HUDEP-2 (cell line): ENCODE measurements around the gene IL22RA1.

ENCODE experiments used
- DNase-seq, 76 experiments: peaks; one replicate each; lab custom pipeline; 2025; ENCODE audit not compliant: unreplicated experiment in 76 of 76; lab: John Stamatoyannopoulos, UW

IL22RA1 gene

DNA sequence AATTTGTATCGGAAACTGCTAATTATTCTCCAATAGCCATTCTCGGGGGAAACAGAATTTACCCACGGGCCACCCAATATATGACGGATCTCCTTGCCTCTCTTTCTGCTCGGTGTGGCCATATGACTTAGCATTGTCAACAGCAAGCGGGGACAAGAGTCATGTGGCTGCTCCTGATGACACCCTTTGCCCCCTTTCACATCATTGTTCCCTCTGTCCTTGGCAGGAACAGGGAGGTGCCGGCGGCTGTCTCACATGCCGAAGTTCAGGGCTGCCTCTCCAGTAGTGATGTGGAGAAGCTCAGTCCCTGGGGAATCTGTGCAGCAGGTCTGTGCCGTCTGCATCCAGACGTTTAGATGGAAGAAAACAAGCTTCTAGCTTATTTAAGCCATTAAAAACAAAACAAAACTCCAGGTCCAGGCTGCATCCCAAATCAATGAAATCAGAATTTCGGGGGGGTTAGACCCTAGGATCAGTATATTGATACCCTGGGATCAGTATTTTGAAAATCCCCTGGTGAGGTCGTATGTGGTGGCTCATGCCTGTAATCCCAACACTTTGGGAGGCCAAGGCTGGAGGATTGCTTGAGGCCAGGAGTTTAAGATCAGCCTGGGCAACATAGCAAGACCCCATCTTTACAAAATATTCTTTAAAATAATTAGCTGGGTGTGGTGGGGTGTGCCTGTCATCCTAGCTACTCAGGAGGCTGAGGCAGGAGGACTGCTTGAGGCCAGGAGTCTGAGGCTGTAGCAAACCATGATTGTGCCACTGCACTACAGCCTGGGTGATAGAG, 41.8 kb downstream of the IL22RA1 start:
- no peak for DNase-seq

DNA sequence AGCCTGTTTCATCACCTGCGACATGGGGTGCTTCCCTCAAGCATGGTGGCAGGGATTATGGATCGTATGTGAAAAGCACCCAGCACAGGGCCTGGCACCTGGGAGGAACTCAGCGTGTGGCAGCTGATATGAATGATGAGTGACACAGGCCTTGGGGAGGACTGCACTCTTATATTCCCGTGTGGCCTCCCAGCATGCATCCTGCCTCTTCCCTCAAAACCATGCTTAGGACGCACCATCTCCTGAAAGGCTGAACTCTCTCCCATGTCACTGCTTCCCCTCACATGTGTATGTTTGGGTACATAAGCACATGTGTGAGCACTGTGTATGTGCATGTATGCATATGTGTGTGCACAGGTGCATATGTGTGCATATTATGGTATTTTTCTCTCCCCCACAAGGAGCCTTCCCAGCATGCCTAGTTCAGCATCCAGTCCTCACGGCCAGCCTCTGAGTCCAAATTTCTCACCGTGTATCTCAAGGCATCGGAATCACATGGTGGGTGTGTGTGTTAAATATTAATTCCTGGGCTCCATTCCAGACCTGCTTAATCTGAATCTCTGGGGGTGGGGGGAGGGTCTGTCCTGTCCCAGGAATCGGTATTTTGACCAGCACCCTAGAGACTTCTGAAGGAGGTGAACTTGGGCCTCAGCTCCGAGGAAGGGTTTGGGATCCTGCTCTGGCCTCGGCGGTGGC, 43.8 kb downstream of the IL22RA1 start:
- DNase-seq = no peak

DNA sequence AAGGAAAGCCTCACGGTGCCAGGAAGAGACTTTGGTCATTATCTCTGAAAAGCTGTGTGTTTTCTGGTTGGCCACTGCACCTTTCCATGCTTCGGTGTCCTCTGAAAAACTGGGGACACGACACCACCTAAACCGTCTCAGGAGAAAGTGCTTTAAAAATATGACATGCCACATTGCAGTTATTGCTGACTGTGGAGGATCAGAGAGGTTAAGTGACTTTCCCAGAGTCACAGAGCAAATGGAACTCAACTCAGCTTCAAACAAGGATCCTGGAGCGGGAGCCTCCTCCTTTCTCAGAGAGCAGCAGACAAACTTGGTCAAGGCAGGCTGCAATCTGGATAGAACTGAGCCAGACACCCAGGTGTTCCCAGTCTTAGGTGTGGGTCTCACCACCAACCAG, 44.8 kb downstream of the IL22RA1 start:
- no peak for DNase-seq

DNA sequence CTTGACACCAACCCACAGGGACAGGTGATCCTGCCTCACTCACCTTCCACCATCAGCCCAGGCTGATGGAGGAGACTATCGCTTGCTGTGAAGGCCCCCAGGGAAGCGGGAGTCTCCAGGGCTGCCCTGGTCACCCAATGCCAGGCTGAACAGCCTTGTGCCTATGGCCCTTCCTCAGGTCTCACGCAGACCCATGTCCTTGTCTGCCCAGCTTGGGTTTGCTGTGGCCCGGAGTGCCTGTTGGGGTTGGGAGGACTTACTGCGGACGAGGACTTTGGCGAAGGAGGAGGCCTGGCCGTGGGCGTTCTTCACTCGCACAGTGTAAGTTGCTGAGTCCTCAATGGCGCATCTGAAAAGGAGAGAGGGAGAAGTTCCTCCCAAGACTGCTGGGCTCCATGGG, 45.3 kb downstream of the IL22RA1 start:
- no peak for DNase-seq

DNA sequence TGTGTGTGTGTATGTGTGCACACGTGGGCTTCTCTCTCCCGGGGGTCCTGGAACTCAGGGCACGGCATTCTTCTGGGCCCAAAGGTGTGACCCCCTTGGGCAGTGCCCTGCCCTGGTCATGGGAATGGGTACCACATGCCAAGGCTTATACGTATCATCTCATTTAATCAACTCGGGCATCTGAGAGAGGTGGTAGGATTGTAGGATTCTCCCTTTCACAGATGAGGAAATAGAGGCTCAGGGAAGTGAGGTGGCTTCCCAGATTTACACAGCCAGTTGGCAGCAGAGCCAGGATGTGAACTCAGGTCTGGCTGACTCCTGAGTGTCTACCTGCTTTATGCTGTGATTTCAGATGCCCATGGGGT, 46.2 kb downstream of the IL22RA1 start:
- no peak for DNase-seq

DNA sequence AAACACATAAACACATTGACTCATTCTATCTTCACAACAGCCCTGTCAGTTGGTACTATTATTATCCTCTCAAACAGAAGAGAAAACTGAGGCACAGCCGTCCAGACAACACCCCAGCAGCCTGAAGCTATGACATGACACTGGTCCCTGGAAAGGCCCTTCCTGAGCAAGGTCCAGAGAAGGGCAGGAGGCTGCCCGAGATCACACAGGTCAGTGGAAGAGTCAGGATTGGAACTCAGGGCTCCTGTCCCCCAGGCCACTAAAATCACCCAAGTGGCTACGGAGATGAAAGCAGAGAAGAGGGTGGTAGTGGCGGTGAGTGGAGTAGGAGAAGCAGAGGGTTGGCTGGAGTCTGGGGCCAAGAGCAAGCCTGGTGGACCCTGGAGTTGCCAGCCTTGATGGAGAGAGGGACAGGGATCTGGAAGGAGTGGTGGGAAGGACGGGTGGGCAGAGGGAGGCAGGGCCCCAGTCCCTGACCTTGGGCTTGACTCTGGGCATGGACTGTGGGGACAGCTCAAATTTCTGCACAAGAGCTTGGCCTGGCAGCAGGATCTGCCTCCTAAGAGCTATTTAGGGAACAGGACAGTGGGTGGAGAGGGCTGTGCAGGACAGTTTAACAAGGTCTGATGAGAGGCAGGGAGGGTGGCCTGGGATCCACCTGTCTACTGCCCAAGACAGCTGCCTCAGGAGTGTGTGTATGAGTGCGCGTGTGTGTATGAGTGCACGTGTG, 46.8 kb downstream of the IL22RA1 start:
- no peak for DNase-seq

DNA sequence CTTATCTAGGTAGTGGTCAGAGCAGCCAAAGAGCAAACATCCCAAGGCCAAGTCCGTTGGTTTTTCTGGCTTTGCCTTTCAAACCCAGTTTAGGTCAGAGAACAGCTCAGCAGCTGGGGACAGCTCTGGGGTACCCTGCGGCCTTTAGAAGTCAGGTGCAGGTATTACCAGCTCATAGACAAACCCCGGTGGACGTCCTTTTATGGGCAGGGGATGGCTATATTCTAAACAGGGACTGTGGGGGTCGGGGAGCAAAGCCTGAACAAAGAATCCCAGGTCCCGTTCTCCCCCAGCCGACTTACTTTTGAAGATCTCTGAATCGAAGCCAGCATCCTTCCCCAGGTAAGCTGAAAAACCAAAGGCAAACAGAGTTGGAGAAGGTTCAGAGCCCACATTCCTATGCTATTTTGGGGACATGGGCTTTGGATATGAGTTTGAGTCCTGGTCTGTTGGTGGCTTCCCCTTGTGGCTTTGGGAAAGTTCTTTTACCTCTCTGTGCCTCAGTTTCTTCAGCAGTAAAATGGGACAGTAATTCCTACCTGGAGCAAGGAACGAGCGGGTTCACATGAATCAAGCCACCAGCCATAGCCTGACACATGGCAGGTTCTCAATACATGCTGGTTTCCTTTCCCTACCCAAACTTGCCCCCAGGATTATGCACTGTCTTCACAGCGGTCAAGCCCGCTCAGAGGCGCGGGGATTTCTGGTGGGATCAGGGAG, 47.6 kb downstream of the IL22RA1 start:
- no peak for DNase-seq

DNA sequence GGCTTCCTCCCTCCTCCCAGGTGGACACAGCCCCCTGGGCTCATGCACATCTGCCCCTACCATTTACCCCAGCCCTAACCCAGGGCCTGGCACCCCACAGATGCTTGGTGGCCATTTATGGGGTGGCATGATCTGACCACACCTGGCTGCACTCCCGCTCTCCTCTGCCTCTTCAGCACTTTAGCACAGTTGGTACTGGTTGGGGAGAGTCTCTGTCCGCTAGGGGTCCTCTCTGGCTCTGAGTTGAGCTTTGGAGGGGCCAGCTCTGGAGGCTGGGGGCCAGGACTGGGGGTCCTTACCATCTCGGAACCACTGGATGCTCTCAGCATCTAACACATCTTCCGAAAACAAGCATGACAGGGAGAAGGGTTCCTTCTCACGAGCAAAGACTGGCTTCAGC, 48.4 kb downstream of the IL22RA1 start:
- no peak for DNase-seq

DNA sequence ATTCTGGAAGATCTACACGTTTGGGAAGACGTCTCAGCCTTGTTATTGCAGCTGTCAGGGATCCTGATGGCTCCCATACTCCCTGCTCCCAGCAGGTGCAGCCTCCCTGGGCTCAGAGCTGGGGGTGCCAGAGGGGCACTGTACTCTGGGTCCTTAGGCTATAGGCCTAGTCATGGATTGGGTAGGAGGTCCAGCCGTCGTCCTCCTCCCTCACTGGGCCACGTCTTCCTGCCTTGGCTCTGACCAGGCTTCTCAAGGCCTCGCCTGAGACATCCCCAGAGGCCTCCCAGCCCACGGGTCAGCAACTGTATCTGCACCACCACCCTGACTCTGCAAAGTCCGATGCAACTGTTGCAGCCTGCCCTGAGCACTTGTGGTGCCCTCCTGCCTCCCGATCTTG, 49.2 kb downstream of the IL22RA1 start:
- no peak for DNase-seq

DNA sequence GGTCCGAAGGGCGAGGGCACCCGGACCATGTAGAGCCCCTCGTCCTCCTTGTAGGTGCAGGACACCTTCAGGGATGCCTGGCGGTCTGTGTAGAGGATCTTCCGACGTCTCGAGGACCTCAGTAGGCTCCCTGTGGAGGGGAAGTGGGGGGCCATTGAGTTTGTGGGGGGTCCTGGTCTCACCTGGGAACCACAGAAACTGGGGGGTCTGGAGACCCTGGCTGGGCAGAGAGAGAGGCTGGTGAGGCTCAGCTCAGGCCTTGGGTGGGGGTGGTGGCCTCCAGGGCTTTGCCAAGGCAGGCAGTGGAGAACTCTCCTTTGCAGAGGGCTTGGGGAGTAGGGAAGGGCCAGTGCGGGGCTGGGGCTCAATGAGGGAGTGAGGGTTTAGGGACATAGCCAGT, 50.0 kb downstream of the IL22RA1 start:
- no peak for DNase-seq

DNA sequence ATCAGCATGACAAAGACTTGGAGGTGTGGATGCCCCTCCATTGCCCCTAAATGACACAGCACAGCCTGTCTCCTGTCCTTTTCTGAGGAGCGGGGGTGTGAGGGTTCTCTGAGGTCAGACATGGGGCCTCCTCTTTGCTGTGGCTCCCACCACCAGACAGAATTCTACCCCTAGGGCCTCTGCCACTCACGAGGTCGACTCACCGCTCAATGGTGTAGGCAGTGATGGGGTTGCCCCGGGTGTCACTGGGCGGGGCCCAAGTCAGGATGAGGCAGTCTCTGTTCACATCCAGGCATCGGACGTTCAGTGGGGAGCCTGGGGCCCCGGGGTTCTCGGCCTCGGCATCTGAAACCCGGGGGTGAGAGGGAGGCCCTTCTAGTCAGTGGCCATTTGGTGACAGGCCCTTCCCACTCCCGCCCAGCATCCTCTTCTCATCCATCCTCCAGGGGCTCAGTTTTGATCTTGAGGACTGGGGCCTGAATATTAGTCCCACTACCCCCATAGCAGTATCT, 50.9 kb downstream of the IL22RA1 start:
- no peak for DNase-seq

DNA sequence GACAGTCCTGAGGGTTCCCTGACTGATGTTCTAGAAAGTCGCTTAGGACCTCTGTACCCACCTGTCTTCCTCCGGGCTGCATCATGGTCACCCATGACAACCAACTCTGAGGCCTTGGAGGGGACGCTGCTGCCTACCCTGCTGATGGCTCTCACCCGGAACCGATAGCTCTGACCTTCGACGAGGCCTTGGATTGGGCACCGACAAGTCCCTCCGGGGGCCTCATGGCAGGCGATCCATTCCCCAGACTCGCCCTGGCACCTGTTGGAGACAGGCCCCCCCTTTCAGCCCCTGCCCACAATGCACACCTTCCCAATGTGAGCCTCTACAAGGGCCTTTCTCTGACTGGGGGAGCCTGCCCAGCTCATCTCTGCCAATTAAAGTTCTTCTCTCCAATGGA, 52.2 kb downstream of the IL22RA1 start:
- no peak for DNase-seq

DNA sequence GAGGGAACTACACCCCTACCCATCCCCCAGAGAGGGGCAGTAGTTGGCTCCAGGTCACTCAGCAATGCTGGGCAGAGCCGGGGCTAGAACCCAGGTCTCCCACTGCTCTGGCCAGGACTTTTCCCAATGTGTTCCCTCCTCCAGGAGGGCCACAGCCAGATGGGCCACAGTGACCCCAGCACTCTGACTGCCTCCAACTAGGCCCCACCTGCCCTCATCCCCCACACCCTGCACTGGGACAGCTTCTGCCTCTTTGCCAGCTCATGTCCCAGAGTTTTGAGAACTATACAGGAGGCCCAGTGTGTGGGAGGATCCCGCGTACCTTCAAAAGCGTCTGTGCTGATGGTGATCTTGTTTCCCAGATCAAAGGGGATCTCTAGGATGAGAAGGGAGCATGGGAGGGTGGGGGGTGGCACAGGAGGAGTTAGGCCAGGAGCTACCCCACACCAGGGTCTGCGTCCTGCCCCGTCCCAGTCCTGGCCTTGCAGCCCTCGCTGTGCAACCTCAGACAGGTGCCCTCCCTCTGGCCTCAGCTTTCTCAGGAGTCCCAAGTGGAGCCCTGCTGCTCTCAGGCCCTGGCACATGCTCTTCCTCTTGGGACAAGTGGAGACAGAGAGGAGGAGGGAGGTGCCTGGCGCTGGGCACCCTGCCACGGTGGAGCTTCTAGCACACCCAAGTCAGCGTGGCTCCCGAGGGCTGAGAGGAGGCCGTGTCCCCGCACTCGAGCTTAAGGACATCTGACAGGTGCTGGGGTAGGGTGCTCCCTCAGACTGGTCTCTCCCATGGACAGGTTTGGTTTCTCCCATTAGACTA, 53.0 kb downstream of the IL22RA1 start:
- no peak for DNase-seq

DNA sequence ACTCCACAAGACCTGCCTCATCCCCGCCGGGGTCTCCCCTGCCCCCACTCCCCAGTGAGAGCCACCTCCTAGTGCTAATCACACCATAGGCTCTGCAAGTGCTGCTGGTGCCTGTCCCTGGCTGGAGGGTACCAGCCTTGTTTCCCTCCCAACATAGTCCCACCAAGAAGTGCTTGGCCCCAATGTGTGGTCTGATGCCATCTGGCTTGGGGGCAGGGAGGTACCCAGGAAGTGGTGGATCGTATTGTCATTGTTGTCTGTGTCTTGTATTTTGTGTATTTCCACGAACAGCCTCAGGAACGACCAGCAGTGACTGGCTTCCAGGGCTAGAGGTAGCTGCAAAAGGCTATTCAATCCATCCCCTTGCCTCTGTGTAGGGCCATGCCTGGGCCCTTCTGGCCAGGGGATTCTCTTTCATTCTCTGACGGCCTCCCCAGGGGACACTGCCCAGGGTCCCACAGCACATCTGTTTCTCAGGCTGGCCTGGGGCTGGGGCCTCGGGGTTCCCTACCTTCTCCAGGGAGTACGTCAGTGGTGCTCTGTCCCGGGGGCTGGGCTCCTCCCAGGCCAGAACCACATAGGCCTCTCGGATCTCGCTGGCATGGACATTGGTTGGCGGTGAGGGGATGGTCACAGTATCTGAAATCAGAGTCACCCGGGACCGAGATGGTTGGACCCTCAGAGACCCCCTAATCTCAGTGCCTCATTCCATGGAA, 53.8 kb downstream of the IL22RA1 start:
- DNase-seq = no peak

DNA sequence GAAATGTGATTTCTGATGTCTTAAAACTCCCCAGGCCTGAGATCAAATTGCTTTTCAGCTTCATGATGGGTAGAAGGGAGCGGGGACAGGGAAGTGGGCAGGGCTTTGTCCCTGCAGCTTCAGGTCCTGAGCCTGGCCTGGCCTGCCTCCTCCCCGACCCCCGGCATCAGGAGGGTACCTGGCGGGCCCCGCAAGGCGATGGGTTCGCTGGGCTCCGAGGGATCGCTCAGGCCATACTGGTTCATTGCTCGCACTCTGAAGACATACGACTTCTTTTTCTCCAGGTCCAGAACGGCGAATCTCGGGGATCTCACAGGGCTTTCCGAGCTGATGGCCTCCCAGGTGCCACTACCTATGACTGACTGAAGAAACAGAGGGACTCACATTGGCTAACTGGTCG, 56.5 kb downstream of the IL22RA1 start:
- DNase-seq = no peak

DNA sequence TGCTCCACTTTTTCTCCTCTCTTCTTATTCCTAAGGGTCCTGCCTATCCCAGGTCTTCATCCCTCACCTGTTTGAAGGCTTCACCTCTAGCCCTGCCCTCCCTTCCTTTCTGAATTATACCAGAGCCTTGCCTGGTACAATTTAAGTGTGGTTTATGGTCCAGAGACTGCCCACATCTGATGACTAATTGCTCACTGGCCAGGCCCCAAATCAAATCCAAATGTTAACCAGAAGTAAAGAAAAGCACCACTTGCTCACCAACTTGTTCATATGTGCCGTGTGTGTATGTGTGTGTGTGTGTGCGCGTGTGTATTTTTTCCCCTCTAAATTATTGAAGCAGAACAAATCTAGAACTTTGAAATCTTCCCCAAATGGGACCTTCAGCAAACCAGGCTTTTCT, 57.4 kb downstream of the IL22RA1 start:
- no peak for DNase-seq

DNA sequence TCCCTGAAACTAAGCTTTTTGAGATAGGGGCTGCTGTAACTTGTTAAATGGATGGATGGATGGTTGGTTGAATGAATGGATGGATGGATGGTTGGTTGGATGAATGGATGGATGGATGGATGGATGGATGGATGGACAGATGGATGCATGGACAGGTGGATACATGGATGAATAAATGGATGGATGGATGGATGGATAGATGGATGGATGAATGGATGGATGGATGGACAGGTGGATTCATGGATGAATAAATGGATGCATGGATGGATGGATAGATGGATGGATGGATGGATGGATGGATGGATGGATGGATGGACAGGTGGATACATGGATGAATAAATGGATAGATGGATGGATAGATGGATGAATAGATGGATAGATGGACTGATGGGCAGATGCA, 57.9 kb downstream of the IL22RA1 start:
- DNase-seq = no peak

DNA sequence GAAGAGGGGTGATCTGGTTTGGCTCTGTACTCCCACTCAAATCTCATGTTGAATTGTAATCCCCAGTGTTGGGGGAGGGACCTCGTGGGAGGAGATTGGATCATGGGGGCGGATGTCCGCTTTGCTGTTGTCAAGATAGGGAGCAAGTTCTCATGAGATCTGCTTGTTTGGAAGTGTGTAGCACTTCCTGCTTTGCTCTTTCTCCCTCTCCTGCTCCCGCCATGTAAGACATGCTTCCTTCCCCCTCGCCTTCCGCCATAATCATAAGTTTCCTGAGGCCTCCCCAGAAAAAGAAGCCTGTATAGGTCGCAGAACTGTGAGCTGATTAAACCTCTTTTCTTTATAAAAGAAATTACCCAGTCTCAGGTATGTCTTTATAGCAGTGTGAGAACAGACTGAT, 58.9 kb downstream of the IL22RA1 start:
- DNase-seq = no peak

DNA sequence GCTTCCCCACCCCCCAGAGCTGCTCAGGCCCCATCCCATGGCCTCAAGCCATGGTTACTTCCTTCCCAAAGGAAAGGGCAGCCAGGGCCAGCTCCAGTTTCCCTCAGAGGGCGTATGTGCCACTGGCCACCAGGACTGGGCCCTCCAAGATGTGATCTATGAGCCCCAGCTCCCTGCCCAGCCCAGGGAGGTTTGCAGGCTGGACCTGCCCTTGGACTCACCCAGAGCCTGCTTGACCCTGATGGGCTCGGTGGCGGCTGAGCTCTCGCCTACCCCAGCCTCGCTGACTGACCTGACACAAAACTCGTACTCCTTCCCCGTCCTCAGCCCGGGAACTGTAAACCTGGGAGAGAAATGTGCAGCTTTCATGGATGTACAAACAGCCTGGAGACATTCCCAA, 60.6 kb downstream of the IL22RA1 start:
- DNase-seq = no peak

DNA sequence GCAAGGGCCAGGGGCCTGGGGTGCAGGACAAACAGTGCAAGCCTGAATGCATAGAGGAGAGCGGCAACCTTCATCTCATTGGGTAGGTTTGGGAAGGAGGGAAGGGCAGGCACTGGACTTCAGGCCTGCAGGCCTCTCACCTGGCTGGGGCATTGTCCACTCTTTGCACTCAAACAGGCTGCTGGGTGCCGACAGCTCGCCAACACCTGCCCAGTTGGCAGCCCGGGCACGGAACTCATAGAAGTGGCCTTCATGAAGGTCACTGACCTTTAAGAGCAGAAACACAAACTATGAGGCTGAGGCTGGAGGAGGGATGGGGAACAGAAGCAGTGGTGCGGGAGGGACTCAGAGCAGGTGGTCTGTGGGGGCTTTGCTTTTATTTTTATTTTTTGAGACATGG, 61.8 kb downstream of the IL22RA1 start:
- DNase-seq = no peak
